ENCODE results near the gene DCAKD.

GRCh38 chr17:45029096-45029495, 22.3 kb downstream of the DCAKD start:
- TF ChIP-seq SP1 (IDR thresholded peaks at IDR 0.05; ENCODE audit: low read depth, low read length) (no peak), POLR2A (IDR thresholded peaks at IDR 0.05; ENCODE audit: control extremely low read depth in 1 of 2, low read depth in 2 of 2, low read length in 2 of 2) (no peak), CTCF (IDR thresholded peaks at IDR 0.05; ENCODE audit: control extremely low read depth in 1 of 3, insufficient read depth in 1 of 3, low read depth in 1 of 3, low read length in 3 of 3) (no peak), SP4 (IDR thresholded peaks at IDR 0.05; ENCODE audit: low read length) (no peak), ASH2L (IDR thresholded peaks at IDR 0.05; ENCODE audit: low read length) (no peak), EZH2 (IDR thresholded peaks at IDR 0.05; ENCODE audit: low read depth, low read length, severe bottlenecking) (no peak), POLR2AphosphoS5 (IDR thresholded peaks at IDR 0.05; ENCODE audit: low read depth, low read length) (no peak), NRF1 (IDR thresholded peaks at IDR 0.05; ENCODE audit: low read depth, low read length) (no peak), SIN3A (conservative IDR thresholded peaks at IDR 0.05 in 1 of 2, IDR thresholded peaks at IDR 0.05 in 1 of 2; ENCODE audit: low read depth in 1 of 2, low read length in 2 of 2) (no peak), EP300 (IDR thresholded peaks at IDR 0.05; ENCODE audit: borderline replicate concordance in 1 of 2, low read depth in 2 of 2, low read length in 2 of 2) (no peak), TAF1 (IDR thresholded peaks at IDR 0.05; ENCODE audit: low read depth, low read length) (no peak), MAFK (IDR thresholded peaks at IDR 0.05; ENCODE audit: low read depth, low read length) (no peak)
